IPS-18c (cell line): ENCODE measurements around the gene PITPNM3.

ENCODE experiments used
- H3K4me3 ChIP-seq: 2 replicates; pipeline ENCODE4 v1.7.0; 2013; ENCODE audit warnings: low read depth, mild to moderate bottlenecking, low read length, moderate library complexity; ENCODE audit not compliant: insufficient read depth
- H3K9me3 ChIP-seq: one replicate; pipeline ENCODE4 v1.6.1; 2013; ENCODE audit warnings: mild to moderate bottlenecking, low read length, moderate library complexity; ENCODE audit not compliant: control insufficient read depth, insufficient read depth

The PITPNM3 gene

GRCh38 chr17:6430769-6431168 lies 125.6 kb downstream of the PITPNM3 start:
- Histone ChIP-seq H3K4me3 (no peak overlapping the region), H3K9me3 (no peaks in the 10 kb centered on the region)

GRCh38 chr17:6429266-6429665 lies 127.1 kb downstream of the PITPNM3 start:
- H3K9me3 ChIP-seq = no peaks in the 10 kb centered on the region
- no peak overlapping the region for H3K4me3 ChIP-seq

GRCh38 chr17:6428207-6428965 lies 128.0 kb downstream of the PITPNM3 start:
- Histone ChIP-seq H3K4me3 (no peak overlapping the region), H3K9me3 (no peaks in the 10 kb centered on the region)

GRCh38 chr17:6427279-6427781 lies 129.0 kb downstream of the PITPNM3 start:
- H3K4me3 ChIP-seq = no peak overlapping the region
- no peaks in the 10 kb centered on the region for H3K9me3 ChIP-seq

GRCh38 chr17:6426356-6427101 lies 129.8 kb downstream of the PITPNM3 start:
- Histone ChIP-seq H3K4me3 (no peak overlapping the region), H3K9me3 (no peaks in the 10 kb centered on the region)

GRCh38 chr17:6425407-6425806 lies 130.9 kb downstream of the PITPNM3 start:
- Histone ChIP-seq H3K4me3 (no peak overlapping the region), H3K9me3 (no peaks in the 10 kb centered on the region)

GRCh38 chr17:6423931-6424330 lies 132.4 kb downstream of the PITPNM3 start:
- Histone ChIP-seq H3K4me3 (no peak overlapping the region), H3K9me3 (no peaks in the 10 kb centered on the region)

- Histone ChIP-seq H3K4me3 (no peak overlapping the region), H3K9me3 (no peaks in the 10 kb centered on the region)
Observed at GRCh38 chr17:6422654-6423241, 133.6 kb downstream of the PITPNM3 start.

GRCh38 chr17:6421700-6422604 lies 134.4 kb downstream of the PITPNM3 start:
- no peaks in the 10 kb centered on the region for H3K9me3 ChIP-seq
- H3K4me3 ChIP-seq = no peak overlapping the region

GRCh38 chr17:6420173-6420641 lies 136.1 kb downstream of the PITPNM3 start:
- Histone ChIP-seq H3K9me3 (no peaks in the 10 kb centered on the region), H3K4me3 (no peak overlapping the region)

- no peaks in the 10 kb centered on the region for H3K9me3 ChIP-seq
- H3K4me3 ChIP-seq = no peak overlapping the region
Observed at GRCh38 chr17:6415616-6416015, 140.7 kb downstream of the PITPNM3 start.

- no peak overlapping the region for H3K4me3 ChIP-seq
- H3K9me3 ChIP-seq = no peaks in the 10 kb centered on the region
Observed at GRCh38 chr17:6413065-6413464, 143.3 kb downstream of the PITPNM3 start.

- no peaks in the 10 kb centered on the region for H3K9me3 ChIP-seq
- H3K4me3 ChIP-seq = no peak overlapping the region
Observed at GRCh38 chr17:6408735-6409134, 147.6 kb downstream of the PITPNM3 start.

GRCh38 chr17:6408276-6408675 lies 148.1 kb downstream of the PITPNM3 start:
- Histone ChIP-seq H3K4me3 (no peak overlapping the region), H3K9me3 (no peaks in the 10 kb centered on the region)

- peaks cover 2% of the 10 kb centered on the region for H3K9me3 ChIP-seq
Observed at GRCh38 chr17:6402258-6402657, 154.1 kb downstream of the PITPNM3 start.

More at GRCh38 chr17:6402258-6402657, 154.1 kb downstream of the PITPNM3 start:
- no peak overlapping the region for H3K4me3 ChIP-seq
